ENCODE measurements around the gene UBTD1. TPM values are rescaled to one million over a fixed set of nuclear protein-coding genes. Genes with fewer than 3 reads are reported as not detected.

Gene UBTD1
- polyA plus RNA-seq, 1 donor from 2014 or later, result 3.3 TPM

DNA sequence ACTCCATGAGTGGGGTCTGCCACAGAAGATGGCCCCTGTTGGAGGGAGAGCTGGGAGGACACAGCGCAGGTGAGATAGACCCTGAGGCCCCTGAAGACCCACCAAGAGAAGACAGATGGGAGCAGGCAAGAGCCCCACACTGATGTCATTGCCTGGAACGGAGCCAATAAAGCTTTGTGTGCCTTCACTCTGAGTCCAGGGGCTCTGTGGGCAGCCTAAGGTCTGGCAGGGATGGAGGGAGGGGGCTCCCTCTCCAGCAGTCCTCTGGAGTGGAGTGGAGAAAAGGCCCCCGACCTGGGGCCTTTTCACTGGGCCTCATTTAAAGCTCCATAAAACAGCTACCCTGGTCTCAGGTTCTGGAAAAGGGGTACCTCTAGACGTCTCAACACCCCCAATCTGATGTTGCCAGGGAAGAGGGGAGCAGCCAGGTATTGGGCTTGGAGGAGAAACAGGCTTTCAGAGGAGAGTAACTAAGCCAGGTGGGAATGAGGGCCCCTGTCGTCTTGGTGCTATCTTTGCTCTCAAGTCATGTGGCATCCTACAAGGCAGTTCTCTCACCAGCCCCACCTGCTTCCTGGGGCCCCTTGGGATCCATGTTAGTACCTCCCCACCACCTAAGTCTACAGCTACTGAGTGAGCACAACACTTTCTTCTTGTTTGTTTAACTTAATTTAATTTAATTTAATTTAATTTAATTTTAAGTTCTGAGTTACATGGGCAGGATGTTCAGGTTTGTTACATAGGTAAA lies 92.2 kb downstream of the UBTD1 start:
- no peaks in the 10 kb centered on the region for H3K9me3 ChIP-seq (ENCODE audit: low read length)
- H3K27ac ChIP-seq (ENCODE audit: low read length), result no peak overlapping the region
- no peak overlapping the region for H3K4me2 ChIP-seq (ENCODE audit: low read length)
- no peak overlapping the region for H2AFZ ChIP-seq (ENCODE audit: low read depth, low read length)
- H3F3A ChIP-seq (ENCODE audit: insufficient read depth, low read length, poor library complexity, severe bottlenecking), result no peaks in the 10 kb centered on the region
- H3K27me3 ChIP-seq (ENCODE audit: insufficient read depth, low read depth, low read length), result no peaks in the 10 kb centered on the region
- H3K36me3 ChIP-seq (ENCODE audit: insufficient read depth, low read length), result no peaks in the 10 kb centered on the region
- no peaks in the 10 kb centered on the region for H3K9me2 ChIP-seq (ENCODE audit: insufficient read depth, low read length)
- no peaks in the 10 kb centered on the region for H4K20me1 ChIP-seq (ENCODE audit: insufficient read depth)
- TF ChIP-seq, protein P1, sequence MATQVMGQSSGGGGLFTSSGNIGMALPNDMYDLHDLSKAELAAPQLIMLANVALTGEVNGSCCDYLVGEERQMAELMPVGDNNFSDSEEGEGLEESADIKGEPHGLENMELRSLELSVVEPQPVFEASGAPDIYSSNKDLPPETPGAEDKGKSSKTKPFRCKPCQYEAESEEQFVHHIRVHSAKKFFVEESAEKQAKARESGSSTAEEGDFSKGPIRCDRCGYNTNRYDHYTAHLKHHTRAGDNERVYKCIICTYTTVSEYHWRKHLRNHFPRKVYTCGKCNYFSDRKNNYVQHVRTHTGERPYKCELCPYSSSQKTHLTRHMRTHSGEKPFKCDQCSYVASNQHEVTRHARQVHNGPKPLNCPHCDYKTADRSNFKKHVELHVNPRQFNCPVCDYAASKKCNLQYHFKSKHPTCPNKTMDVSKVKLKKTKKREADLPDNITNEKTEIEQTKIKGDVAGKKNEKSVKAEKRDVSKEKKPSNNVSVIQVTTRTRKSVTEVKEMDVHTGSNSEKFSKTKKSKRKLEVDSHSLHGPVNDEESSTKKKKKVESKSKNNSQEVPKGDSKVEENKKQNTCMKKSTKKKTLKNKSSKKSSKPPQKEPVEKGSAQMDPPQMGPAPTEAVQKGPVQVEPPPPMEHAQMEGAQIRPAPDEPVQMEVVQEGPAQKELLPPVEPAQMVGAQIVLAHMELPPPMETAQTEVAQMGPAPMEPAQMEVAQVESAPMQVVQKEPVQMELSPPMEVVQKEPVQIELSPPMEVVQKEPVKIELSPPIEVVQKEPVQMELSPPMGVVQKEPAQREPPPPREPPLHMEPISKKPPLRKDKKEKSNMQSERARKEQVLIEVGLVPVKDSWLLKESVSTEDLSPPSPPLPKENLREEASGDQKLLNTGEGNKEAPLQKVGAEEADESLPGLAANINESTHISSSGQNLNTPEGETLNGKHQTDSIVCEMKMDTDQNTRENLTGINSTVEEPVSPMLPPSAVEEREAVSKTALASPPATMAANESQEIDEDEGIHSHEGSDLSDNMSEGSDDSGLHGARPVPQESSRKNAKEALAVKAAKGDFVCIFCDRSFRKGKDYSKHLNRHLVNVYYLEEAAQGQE (IDR thresholded peaks at IDR 0.05; ENCODE audit: borderline replicate concordance), result no peak
- TF ChIP-seq POLR2AphosphoS5 (IDR thresholded peaks at IDR 0.05) (no peak), EP300 (conservative IDR thresholded peaks at IDR 0.05; ENCODE audit: poor library complexity, severe bottlenecking) (no peak), CTCF (IDR thresholded peaks at IDR 0.05; ENCODE audit: poor library complexity, severe bottlenecking) (no peak)
- H3K79me2 ChIP-seq (replicated peaks; ENCODE audit: insufficient read depth, low read length), result no peaks in the 10 kb centered on the region
- no peak overlapping the region for H3K4me3 ChIP-seq (ENCODE audit: low read length)
- no peak overlapping the region for H3K9ac ChIP-seq (ENCODE audit: low read length)

DNA sequence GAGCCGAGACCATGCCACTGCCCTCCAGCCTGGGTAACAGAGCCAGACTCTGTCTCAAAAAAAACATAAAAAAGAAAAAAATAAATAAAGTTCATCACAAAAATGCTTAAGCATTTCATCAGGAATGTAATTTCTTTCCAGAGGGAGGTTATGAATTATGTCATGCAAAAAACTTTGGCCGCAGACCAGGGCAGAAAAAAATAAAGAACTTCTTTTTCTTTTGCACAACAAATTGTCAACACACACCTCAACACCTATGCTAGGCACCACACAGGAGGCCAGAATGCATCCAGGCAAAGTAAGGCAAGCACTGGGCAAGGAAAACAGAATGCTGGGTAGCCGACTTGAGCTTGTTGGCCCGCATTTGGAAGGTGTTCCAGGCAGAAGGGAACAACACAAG lies 94.7 kb downstream of the UBTD1 start:
- Histone ChIP-seq H3K9me3 (ENCODE audit: low read length) (no peaks in the 10 kb centered on the region), H3K9ac (ENCODE audit: low read length) (no peak overlapping the region), H3K4me3 (ENCODE audit: low read length) (no peak overlapping the region), H3K9me2 (ENCODE audit: insufficient read depth, low read length) (no peaks in the 10 kb centered on the region), H2AFZ (ENCODE audit: low read depth, low read length) (no peak overlapping the region), H3F3A (ENCODE audit: insufficient read depth, low read length, poor library complexity, severe bottlenecking) (no peaks in the 10 kb centered on the region), H3K27ac (ENCODE audit: low read length) (no peak overlapping the region), H3K79me2 (replicated peaks; ENCODE audit: insufficient read depth, low read length) (no peaks in the 10 kb centered on the region), H4K20me1 (ENCODE audit: insufficient read depth) (no peaks in the 10 kb centered on the region), H3K27me3 (ENCODE audit: insufficient read depth, low read depth, low read length) (no peaks in the 10 kb centered on the region), H3K36me3 (ENCODE audit: insufficient read depth, low read length) (no peaks in the 10 kb centered on the region), H3K4me2 (ENCODE audit: low read length) (no peak overlapping the region)
- TF ChIP-seq, protein P1 (IDR thresholded peaks at IDR 0.05; ENCODE audit: borderline replicate concordance), result no peak
- TF ChIP-seq EZH2 (IDR thresholded peaks at IDR 0.05; ENCODE audit: borderline replicate concordance, insufficient read depth, low read length, poor library complexity, severe bottlenecking) (no peak), CTCF (IDR thresholded peaks at IDR 0.05; ENCODE audit: poor library complexity, severe bottlenecking) (no peak), TAF1 (IDR thresholded peaks at IDR 0.05; ENCODE audit: low read depth) (no peak), RAD21 (conservative IDR thresholded peaks at IDR 0.05) (no peak), POLR2AphosphoS5 (IDR thresholded peaks at IDR 0.05) (no peak), SMC3 (conservative IDR thresholded peaks at IDR 0.05; ENCODE audit: poor library complexity) (no peak), MXI1 (conservative IDR thresholded peaks at IDR 0.05; ENCODE audit: poor library complexity, severe bottlenecking) (no peak), EP300 (conservative IDR thresholded peaks at IDR 0.05; ENCODE audit: poor library complexity, severe bottlenecking) (no peak)

Data from neural cell (in vitro differentiated cells).